Measurements from ENCODE around the gene CAPN10.
"Not testable (repeated sequence)": the region's sequence is repeated elsewhere in the genome, so short reads cannot be mapped to it uniquely, and the experiment has no call there.

The CAPN10 gene

GRCh38 chr2:240563231-240563630 is 23.3 kb upstream of the CAPN10 start:
- DNase-seq (ENCODE audit: low read depth in 2 of 2) = not testable (repeated sequence)

GRCh38 chr2:240563951-240564560 is 22.5 kb upstream of the CAPN10 start:
- no peak for DNase-seq (ENCODE audit: low read depth in 2 of 2)

GRCh38 chr2:240564561-240565332 is 21.8 kb upstream of the CAPN10 start:
- DNase-seq (ENCODE audit: low read depth in 2 of 2) = no peak

GRCh38 chr2:240565333-240566202 is 21.0 kb upstream of the CAPN10 start:
- peak; percentile 69 to 85 for DNase-seq (ENCODE audit: low read depth in 2 of 2)

GRCh38 chr2:240566203-240567136 is 20.1 kb upstream of the CAPN10 start:
- peak; percentile 86 to 96 for DNase-seq (ENCODE audit: low read depth in 2 of 2)

GRCh38 chr2:240567137-240567871 is 19.2 kb upstream of the CAPN10 start:
- no peak for DNase-seq (ENCODE audit: low read depth in 2 of 2)

GRCh38 chr2:240567872-240568677 is 18.5 kb upstream of the CAPN10 start, which contains the start of gene RNPEPL1:
TSS of gene RNPEPL1 (plus strand) at chr2:240568484. CDS start at chr2:240568587, 103 bp downstream.
- DNase-seq (ENCODE audit: low read depth in 2 of 2) = no peak

GRCh38 chr2:240568678-240569522 is 17.6 kb upstream of the CAPN10 start:
- no peak for DNase-seq (ENCODE audit: low read depth in 2 of 2)

- no peak for DNase-seq (ENCODE audit: low read depth in 2 of 2)
Observed at GRCh38 chr2:240569523-240569997, 17.0 kb upstream of the CAPN10 start.

- DNase-seq (ENCODE audit: low read depth in 2 of 2) = no peak
Observed at GRCh38 chr2:240569998-240570530, 16.5 kb upstream of the CAPN10 start.

GRCh38 chr2:240570531-240571313 is 15.8 kb upstream of the CAPN10 start:
- no peak for DNase-seq (ENCODE audit: low read depth in 2 of 2)

GRCh38 chr2:240571314-240571973 is 15.1 kb upstream of the CAPN10 start:
- no peak for DNase-seq (ENCODE audit: low read depth in 2 of 2)

GRCh38 chr2:240572141-240573031 is 14.1 kb upstream of the CAPN10 start:
- DNase-seq (ENCODE audit: low read depth in 2 of 2) = no peak

- no peak for DNase-seq (ENCODE audit: low read depth in 2 of 2)
Observed at GRCh38 chr2:240573071-240573515, 13.4 kb upstream of the CAPN10 start.

- DNase-seq (ENCODE audit: low read depth in 2 of 2) = no peak
Observed at GRCh38 chr2:240573516-240574385, 12.8 kb upstream of the CAPN10 start.

All from stimulated activated CD4-positive, alpha-beta T cell treated with anti-CD3 and anti-CD28 coated beads, Interleukin-12 subunit alpha, Interleukin-12 subunit beta, amount 100 ng/mL, for 24 hours (primary cell).